Mucosa of rectum (tissue), 2 donors: ENCODE data around the gene NRXN2.

Source experiments
- H3K27ac ChIP-seq, 2 donors: one replicate each; pipeline ENCODE4 v1.7.0; 2013; ENCODE audit warnings: inconsistent platforms in 2 of 2, low read depth in 2 of 2, low read length in 2 of 2
- H3K27me3 ChIP-seq, 2 donors: one replicate each; pipeline ENCODE4 v1.7.0; 2013; ENCODE audit warnings: low read length in 2 of 2; ENCODE audit not compliant: control insufficient read depth in 2 of 2, insufficient read depth in 2 of 2
- H3K36me3 ChIP-seq, 2 donors: one replicate each; pipeline ENCODE4 v1.7.0; 2013; ENCODE audit warnings: low read length in 2 of 2; ENCODE audit not compliant: control insufficient read depth in 2 of 2, insufficient read depth in 2 of 2
- H3K4me1 ChIP-seq, 2 donors: one replicate each; pipeline ENCODE4 v1.7.0; 2013; ENCODE audit warnings: low read length in 2 of 2, mild to moderate bottlenecking in 1 of 2; ENCODE audit not compliant: control insufficient read depth in 2 of 2, insufficient read depth in 2 of 2
- H3K4me3 ChIP-seq, 2 donors: one replicate each; pipeline ENCODE4 v1.7.0; 2013; ENCODE audit warnings: low read length in 2 of 2
- H3K9ac ChIP-seq, 2 donors: one replicate each; pipeline ENCODE4 v1.7.0; 2013; ENCODE audit warnings: low read length in 2 of 2, low read depth in 1 of 2, mild to moderate bottlenecking in 1 of 2
- H3K9me3 ChIP-seq, 2 donors: one replicate each; pipeline ENCODE4 v1.7.0; 2013; ENCODE audit warnings: low read length in 2 of 2; ENCODE audit not compliant: control insufficient read depth in 2 of 2
- donor health status: healthy.
- donor health status: Normal muscosa, but diverticular disease.

Gene NRXN2

DNA sequence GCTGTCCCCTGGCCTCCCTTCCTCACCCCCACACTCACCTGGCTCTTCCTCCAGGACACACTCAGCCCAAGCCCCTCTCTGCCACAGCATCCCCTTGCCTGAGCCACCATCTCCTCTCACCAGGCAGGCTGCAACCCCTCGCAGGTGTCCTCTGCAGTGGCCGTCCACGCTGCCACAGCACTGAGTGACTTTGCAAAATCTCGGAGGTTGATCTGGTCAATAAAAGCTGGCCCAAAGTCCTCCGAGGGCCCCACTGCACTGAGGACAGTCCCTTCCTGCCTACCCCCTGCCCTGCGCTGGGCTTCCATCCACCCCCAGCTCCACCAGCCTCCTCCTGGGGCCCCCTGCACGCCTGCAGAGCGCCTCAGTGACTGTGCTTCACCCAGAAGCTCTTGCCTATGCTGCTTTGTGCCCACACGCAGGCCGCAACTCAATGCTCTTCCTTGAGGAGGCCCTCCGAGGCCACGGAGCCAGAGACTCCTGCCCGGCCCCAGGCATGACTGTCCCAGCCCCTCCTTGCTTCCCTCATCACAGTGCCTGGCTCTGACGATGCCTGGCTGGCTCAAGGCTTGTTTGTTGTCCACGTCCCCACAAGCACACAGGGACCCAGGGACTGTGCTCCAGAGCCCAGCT lies 162.7 kb downstream of the NRXN2 start:
- H3K36me3 ChIP-seq = no peaks in the 10 kb centered on the region
- no peaks in the 10 kb centered on the region for H3K27me3 ChIP-seq
- H3K9me3 ChIP-seq = no peaks in the 10 kb centered on the region
- no peak overlapping the region for H3K9ac ChIP-seq
- H3K4me3 ChIP-seq = no peak overlapping the region
- H3K4me1 ChIP-seq = peaks cover 0 to 4% of the 10 kb centered on the region in 2 donors
- no peak overlapping the region for H3K27ac ChIP-seq

DNA sequence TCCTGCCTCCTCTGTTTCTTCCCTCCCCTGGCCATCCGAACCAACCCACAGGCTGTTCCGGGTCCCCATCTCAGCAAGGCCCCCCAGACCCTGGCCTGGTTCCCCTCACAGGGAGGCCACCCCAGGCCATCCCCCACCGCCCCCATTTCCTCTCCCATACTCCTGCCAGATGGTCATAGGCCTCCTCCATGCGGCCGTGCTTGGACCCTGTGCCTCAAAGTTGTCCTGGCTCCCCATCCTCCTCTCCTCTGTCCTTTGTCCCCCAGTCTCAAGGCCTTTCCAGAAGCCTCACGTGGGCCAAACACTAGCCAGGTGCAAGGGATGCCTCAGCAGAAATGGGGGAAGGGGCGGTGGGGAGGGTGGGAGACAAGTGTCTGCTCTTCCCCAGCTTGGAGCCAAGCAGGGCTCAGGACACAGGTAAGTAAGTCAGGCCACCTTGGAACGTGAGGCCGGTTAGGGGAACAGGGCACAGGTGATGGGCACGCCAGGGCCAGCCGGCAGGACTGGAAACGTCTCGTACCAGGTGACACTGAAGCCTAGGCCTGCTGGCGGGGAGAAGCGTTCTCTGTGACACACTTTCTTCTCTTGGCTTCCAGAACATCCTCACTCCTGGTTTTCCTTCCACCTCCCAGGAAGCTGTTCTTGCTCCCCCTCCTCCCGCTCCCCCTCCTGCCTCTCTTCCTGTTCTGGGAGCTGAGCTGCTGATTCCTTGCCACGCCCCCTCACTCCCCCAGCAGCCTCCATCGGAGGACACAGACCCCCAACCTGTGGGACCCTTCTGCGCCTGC lies 163.5 kb downstream of the NRXN2 start:
- no peak overlapping the region for H3K27ac ChIP-seq
- H3K4me3 ChIP-seq = no peak overlapping the region
- no peaks in the 10 kb centered on the region for H3K9me3 ChIP-seq
- H3K4me1 ChIP-seq = peaks cover 3 to 6% of the 10 kb centered on the region in 2 donors
- no peaks in the 10 kb centered on the region for H3K27me3 ChIP-seq
- no peaks in the 10 kb centered on the region for H3K36me3 ChIP-seq
- no peak overlapping the region for H3K9ac ChIP-seq

DNA sequence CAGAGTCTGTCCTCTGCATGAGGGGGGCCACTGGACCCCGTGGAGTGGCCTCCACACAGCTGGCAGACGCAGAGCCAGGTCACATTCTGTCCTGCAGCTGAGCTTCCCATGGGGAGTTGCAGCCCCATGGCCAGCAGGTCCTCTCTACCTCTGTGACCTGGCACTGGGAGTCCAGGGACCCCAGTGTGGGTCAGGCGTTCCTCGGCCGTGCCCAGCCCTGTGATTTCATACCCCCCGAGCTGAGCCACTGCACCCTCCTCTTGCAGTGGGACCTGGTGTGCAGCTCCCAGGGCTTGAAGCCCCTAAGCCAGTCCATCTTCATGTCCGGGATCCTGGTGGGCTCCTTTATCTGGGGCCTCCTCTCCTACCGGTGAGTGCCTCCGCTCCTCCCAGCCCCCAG lies 164.1 kb downstream of the NRXN2 start:
- no peak overlapping the region for H3K4me3 ChIP-seq
- no peaks in the 10 kb centered on the region for H3K27me3 ChIP-seq
- no peaks in the 10 kb centered on the region for H3K9me3 ChIP-seq
- peaks cover 6 to 7% of the 10 kb centered on the region in 2 donors for H3K4me1 ChIP-seq
- H3K27ac ChIP-seq = no peak overlapping the region
- H3K36me3 ChIP-seq = no peaks in the 10 kb centered on the region
- H3K9ac ChIP-seq = no peak overlapping the region

- Histone ChIP-seq H3K27me3 (no peaks in the 10 kb centered on the region), H3K9me3 (no peaks in the 10 kb centered on the region), H3K4me1 (peaks cover 6 to 8% of the 10 kb centered on the region in 2 donors), H3K27ac (no peak overlapping the region), H3K9ac (no peak overlapping the region), H3K36me3 (no peaks in the 10 kb centered on the region), H3K4me3 (no peak overlapping the region)
Measured at GRCh38 chr11:64558065-64558745, 164.8 kb downstream of the NRXN2 start.

GRCh38 chr11:64556721-64557250 lies 166.2 kb downstream of the NRXN2 start:
- H3K9me3 ChIP-seq = no peaks in the 10 kb centered on the region
- H3K36me3 ChIP-seq = no peaks in the 10 kb centered on the region
- H3K27me3 ChIP-seq = no peaks in the 10 kb centered on the region
- H3K4me3 ChIP-seq = no peak overlapping the region
- no peak overlapping the region for H3K9ac ChIP-seq
- peaks cover 6 to 8% of the 10 kb centered on the region in 2 donors for H3K4me1 ChIP-seq
- H3K27ac ChIP-seq = no peak overlapping the region
